Erythroblast (primary cell): ENCODE results near the gene ADARB2.

Experiments used
- GATA1 ChIP-seq: IDR thresholded peaks from 2 replicates; pipeline ENCODE4 v1.6.1; 2011; ENCODE audit warnings: low read depth, mild to moderate bottlenecking, control low read depth, low read length, moderate library complexity
- POLR2A ChIP-seq: IDR thresholded peaks from 2 replicates; pipeline ENCODE4 v1.6.1; 2011; ENCODE audit warnings: mild to moderate bottlenecking, low read length

GRCh38 chr10:1369665-1370064, 367.7 kb downstream of the ADARB2 start:
- TF ChIP-seq POLR2A, result no peak
- no peak for TF ChIP-seq GATA1
